Raji (cell line): ENCODE measurements around the gene DDIT4.

Experiments
- POLR2A ChIP-seq: IDR thresholded peaks from 2 replicates; pipeline ENCODE4 v1.6.1; 2011; ENCODE audit warnings: low read depth, low read length, control low read depth; ENCODE audit not compliant: insufficient read depth

Gene DDIT4

DNA sequence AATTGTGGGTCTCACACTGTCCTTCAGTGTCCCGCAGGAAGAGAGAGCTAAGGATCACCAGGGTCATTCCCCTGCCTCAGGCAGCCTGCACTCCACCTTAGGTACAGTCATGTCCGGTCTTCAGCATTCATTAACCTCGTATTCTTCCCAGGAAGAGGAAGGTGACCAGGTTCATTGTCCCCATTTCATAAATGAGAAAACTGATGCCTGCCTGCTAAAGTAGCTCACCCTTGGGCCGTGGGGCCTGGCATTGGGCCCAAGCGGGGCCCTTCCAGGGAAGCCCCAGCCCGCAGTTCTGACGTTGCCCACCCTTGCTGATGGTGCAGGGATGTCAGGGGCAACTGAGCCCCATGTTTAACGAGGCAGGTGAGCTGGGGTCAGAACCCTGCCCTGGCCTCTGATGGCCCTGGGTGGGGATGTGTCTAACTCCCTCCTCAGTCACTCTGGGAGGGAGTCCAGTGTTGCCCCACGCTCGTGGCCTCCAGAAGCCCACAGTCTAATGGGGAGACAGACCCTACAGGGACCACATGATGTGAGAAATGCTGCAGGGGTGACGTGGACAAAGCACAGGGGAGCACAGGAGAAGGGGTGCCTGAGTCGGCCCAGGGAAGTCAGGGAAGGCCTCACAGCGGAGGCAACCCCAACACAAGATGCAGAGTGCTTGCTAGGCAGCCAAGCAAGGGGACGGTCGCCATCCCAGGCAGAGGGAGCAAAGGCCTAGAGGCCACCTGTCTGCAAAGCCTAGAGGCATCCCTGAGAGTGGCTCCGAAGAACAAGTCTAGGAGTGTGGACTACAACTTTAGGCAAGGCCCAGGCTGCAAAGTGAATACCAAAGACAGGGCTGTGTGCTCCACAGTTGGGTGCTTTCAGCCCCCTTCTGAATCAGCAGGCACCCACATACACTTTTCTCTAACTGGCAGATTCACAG, 25.1 kb downstream of the DDIT4 start:
- TF ChIP-seq POLR2A = no peak

DNA sequence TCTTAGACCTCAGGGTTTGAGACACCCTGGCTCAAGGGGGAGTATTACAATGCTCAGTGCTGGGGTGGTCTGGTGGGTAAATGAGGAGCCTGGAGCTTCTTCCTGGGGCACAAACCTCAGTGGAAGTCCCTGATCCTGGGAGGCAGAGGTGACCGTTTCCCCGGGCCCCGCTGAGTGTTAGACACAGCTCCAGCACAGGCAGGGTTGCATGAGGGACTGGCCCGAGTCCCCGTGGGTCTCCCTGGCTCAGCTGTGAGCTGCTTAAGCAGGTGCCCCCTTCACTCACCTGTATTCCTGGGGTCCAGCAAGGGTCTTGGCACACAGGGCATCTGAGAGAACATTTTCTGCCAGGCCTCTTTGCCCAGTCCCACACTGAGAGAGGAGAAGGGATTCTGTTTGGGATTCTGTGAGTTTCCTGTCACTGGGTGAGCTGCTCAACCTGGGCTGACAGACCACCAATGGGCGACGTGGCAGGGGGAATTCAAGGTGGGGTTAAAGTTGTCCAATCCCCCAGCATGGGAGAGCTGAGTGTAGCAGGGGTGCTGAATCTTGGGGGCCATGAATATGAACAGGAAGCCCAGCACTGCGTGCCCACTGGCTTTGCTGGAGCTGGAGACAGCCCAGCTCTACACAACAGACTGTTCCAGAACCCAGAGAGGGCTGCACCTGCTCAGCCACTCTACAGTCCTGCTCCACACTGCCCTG, 29.9 kb downstream of the DDIT4 start:
- TF ChIP-seq POLR2A = no peak

DNA sequence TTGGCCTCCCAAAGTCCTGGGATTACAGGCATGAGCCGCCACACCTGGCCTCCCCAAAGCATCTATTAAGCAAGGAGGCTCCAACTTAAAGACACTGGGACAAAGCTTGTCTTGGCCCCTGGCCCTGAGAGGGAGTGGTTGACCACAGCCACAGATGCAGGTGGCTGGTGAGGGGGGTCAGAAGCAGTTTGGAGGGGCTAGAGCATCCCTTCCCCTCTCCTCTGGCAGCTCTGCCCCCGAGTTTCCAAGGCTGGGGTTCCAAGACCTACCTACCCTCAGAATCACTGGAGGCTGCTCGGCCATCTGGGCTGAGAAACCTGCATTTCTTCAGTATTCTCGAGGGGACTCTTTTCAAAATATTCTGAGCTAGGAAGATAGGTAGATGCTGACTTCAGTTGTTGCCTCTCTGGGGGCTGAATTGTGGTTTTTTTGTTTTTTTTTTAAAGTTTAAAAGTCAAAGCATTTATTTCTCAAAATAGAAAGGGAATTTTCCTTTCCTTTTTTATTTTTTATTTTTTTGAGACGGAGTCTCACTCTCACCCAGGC, 32.6 kb downstream of the DDIT4 start:
- no peak for TF ChIP-seq POLR2A

DNA sequence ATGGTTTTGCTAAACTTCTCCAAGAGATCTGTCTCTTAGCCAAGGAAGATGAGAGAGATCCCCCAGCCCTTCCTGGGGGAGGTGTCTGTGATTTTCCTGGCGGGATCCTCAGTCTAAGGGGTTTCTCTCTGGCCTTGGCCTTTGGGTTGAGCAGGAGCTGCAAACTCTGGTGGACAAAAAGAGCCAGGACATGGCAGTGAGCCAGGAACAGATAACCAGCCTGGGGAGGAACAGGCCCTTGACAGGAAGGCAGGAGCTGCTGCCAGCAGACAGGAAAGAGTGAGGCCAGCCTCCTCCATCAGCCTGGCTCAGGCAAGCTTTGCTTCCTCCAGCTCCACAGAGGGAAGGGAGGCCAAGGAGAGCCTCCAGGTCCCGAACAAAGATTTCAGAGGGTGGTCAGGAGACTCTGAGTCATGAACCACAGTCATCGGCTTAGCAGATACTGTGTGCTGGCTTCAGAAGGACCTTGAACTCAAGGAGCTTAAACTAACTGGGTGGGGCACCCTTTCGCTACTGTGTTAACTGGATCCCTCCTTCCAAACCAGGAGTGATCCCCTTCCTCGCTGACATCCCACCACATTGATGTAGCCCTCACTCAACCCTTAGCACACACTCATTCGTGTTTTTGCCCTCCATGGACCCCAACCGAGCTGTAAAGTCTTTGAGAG, 34.7 kb downstream of the DDIT4 start:
- no peak for TF ChIP-seq POLR2A

DNA sequence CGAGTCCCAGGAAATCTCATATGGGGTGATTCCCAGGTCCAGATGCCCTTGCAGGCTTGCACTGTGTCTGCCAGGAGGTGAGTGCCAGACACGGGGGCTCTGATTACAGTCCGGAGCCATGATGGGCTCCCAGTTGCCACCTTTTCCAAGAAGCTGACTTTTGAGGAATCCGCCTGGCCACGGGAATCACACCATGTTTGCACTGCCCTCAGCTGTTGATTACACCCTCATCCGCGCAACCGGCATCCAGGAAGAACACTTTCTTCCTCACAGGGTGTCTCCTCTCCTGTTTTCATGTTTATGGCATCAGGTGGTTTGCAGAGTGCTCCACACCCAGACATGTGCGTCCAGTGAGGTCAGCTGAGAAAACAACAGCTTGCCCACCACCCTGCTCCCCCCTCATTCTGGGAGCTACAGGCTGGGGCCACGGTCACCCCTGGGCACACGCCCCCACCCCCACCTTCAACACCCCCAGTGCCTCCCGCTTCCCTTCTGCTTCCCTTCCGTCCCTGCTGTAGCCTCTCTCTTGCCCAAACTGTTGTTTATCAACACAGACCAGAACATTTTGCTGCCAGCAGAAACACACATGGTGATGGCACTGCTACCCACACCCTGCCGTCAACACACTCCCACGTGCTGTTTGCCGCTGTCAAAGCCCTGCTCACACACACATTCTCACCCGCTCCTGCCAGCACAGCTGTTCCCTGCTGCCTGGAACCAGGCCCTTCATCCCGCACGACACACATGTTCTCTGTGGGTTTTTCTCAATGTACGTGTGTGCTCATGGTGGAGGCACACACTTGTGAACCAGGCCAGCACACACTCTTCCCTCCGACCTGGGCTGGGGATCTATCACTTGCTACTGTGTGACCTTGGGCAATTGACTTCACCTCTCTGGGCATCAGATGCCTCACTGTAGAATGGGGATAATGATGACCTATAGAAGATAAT, 35.8 kb downstream of the DDIT4 start:
- no peak for TF ChIP-seq POLR2A

DNA sequence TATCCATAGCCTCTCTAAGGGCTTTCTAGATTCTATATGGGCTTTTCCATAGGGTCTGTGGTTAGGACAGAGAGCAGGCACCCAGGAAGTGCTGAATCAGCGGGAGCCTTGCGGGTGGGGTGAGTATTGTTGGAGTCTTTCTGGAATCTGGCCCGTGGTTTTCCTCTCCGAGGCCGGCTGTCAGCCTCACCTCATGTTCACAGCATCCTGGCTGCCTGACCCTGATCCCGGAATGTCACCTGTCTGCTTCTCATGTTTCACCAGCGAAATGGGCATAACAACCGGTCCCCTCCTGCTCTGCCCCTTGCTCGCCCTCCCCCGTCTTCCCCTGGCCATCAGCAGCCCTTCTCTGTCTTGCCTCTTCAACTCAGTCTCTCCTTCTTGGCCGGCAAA, 36.5 kb downstream of the DDIT4 start:
- no peak for TF ChIP-seq POLR2A

DNA sequence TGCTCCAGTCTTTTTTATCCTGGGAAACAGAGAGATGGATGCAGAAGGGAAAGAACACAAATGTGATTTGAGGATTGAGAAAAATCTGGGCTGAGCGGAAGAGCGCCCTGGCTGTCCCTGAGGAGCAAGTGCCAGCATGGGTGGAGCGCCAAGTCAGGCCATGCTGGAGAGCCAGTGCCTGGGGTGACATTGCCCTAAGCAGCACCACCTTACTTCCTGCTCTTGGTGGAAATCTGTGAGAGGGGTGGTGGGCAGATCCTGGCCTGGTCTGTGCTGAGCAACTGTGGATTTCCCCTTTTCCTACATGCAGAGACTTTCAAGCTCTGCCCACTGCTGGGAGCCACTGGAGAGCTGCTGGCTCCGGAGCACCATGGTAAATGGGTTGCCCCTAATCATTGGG, 36.9 kb downstream of the DDIT4 start:
- no peak for TF ChIP-seq POLR2A

DNA sequence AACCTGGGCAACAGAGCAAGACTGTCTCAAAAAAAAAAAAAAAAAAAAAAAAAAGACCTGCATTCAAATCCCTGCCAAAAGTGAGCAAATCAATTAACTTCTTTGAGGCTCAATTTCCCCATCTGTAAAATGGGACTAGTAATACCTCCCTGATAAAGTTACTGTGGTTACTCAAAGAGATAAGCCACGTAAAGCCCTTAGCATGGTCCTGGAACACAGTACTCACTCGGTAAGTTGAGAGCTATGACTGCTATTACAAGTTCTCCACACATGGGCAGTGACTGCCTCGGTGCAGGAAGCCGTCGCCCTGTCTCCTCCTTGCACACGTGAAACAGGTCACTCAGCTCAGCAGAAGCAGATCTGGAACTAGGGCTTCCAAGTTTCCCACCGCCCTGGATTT, 37.9 kb downstream of the DDIT4 start:
- no peak for TF ChIP-seq POLR2A

DNA sequence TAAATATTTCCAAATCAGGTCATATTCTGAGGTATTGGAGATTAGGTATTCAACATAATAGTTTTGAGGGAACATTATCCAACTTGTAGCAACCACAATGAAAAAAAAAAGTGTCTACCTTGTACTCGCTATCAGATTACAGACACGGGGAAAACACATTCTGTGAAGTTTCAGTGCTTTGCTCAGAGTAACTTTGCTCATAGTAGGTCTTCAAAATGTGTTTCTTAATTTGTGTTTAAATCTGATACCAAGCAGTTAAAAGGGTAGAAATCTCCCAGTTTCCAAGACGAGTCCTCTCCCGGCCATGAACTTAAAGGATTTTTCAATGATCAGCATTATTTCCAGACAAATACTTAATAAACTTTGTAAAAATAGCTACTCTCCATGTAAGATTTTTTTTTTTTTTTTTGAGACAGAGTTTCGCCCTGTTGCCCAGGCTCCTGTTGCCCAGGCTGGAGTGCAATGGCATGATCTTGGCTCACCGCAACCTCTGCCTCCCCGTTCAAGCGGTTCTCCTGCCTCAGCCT, 39.2 kb downstream of the DDIT4 start:
- TF ChIP-seq POLR2A = no peak

DNA sequence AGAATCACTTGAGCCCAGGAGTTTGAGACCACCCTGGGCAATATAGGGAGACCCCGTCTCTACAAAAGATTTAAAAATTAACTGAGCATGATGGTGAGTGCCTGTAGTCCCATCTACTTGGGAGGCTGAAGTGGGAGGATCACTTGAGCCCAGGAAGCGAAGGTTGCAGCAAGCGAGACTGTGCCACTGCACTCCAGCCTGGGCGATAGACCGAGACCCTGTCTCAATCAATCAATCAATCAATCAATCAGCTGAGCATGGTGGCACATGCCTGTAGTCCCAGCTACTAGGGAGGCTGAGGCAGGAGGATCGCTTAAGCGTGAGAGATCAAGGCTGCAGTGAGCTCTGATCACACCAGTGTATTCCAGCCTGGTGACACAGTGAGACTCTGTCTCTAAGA, 40.5 kb downstream of the DDIT4 start:
- no peak for TF ChIP-seq POLR2A

DNA sequence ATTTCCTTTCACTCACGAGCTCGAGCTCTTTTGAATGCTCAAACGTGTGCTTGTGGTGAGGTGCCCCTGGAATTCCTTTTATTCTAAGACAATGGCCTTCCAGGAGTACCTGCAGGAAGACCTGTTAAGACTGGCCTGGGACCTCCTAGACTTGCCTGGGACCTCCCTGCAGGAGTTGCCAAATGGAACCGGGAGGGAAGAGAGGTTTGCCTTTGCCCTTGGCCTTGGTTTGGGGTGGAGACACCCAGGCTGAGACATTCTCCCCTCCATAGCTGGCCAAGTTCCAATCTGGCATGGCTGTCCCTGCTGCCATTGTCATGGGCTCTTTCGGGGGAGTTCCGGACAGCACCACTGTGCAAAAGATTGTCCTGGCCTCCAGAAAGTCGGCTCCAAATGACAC, 41.3 kb downstream of the DDIT4 start:
- no peak for TF ChIP-seq POLR2A

DNA sequence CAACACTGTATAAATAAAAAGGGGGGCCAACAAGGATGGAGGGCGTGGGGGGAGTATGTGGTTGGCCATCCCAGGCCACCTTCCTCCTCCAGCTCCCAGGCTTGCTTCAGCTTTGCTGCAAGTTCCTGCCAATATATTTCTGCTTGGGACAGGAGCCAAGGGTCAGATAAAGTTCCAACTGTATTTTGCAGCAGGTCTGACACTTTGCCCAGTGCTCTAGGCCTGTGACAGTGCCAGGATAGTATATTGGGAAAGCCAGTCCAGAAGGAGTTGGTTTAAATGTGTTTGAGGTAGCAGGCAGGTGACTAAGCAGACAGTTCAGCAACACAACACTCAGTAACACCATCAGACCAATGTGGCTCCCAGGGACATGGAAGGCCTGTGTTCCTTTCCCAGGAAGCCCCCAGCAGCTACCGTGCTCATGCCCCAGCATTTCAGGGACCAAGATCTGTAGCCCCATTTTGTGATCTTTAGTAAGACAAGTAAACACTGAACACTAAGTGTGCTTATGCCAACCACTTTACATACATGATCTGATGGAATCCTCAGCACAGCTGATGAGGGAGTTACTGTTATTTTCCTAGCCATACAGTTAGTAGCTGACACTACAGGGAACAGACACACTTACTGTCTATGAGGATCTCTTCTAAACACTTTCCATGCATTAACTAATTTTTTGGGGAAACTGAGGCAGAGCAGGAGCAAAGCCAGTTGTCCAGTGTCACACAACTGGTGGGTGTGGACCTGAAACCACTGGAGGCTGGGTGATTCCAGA, 42.1 kb downstream of the DDIT4 start:
- TF ChIP-seq POLR2A = no peak

DNA sequence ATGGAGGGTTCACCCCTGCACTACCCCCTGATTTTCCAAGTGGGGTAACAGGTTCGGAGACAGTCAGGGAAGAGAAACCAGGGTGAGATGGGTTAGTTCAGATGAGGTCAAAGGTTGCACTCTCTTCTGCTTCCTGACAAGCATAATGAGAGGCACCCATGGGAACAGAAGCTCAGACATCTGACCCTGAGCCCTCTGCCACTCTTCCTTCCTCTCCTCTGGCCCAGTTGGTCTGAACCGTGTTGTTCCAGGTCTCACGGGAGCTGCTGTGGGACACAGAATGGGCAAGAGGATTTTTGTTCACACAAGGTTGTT, 42.6 kb downstream of the DDIT4 start:
- no peak for TF ChIP-seq POLR2A
